DMS 273 (cell line): ENCODE results near the gene PHLPP1.
A peak's percentile ranks its signal among the peaks of the same experiment; 100 is the strongest.
"Not testable (repeated sequence)": the region's sequence is repeated elsewhere in the genome, so short reads cannot be mapped to it uniquely, and the experiment has no call there.

Experiments used
- DNase-seq: peaks from one replicate; lab custom pipeline; 2025; ENCODE audit not compliant: unreplicated experiment; lab: John Stamatoyannopoulos, UW

PHLPP1 gene

DNA sequence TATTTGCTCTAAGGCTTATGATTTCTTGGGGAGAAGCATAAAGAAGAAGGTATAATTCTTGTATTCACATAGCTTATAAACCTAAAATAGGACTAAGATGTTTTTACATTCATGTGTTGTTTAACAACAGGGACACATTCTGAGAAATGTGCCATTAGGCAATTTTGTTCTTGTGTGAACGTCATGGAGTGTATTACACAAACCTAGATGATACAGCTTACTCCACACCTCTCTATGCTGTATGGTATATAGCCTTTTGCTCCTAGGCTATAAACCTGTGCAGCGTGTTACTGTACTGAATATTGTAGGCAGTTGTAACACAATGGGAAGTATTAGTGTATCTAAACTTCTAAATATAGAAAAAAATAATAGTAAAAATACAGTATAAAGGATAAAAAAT is 92.1 kb downstream of the PHLPP1 start:
- no peak for DNase-seq

DNA sequence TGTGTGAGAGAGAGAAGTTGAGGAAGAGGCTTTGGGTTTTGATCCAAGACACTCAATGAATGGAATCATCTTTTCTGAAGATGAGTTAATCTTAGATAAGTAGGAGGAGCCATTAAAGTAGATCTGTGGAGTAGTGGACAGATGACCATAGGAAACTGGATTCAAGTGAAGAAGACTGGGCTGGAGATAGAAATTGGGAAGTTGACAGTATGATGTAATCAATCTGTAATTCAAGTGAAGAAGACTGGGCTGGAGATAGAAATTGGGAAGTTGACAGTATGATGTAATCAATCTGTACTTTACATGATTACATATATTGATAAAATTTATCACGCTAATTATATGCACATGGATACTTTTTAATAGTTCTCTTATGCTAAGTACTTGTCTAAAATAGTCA is 92.8 kb downstream of the PHLPP1 start:
- no peak for DNase-seq

DNA sequence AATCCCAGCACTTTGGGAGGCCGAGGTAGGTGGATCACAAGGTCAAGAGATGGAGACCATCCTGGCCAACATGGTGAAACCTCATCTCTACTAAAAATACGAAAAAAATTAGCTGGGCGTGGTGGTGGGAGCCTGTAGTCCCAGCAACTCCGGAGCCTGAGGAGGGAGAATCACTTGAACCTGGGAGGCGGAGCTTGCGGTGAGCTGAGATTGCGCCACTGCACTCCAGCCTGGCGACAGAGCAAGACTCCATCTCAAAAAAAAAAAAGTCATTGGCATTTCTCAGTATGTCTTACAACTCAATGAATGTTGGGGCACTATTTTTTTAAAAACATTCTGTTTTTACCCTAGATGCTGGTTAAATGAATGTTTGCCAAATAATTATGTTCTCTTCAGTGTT is 94.1 kb downstream of the PHLPP1 start:
- not testable (repeated sequence) for DNase-seq

DNA sequence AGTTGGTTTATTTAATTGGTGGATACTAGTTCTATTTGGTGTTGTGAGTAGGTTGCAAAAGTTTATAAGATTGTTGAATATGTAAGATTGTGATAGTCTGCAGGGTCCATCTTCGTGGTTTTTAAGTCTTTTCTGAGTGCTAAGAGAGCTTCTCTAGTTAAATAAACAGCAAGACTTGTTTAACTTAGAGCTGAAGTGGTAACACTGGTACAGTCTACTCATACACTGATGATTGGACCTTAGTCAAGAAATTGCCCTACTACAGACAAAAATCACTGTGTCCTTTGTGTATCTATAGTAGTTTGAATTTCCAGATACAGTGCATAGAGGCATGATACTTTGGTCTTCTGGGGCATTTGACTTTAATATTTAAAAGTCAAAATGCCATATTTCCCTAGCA is 94.6 kb downstream of the PHLPP1 start:
- DNase-seq, result no peak

DNA sequence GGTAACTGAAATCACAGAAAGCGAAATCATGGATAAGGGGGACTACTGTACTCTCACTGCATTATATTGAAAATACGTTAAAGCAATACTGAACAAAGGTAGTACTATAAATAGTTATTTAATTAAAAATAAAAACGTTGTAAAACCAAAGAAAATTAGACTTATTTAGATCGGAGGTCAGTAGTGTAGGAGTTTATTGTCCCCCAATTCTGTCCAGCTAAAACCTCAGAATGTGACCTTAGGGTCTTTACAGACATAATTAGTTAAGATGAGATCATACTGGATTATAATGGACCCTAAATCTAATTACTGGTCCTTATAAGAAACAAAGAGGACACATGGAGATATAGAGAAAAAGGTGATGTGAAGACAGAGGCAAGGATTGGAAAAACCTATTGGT is 95.3 kb downstream of the PHLPP1 start:
- DNase-seq, result no peak

DNA sequence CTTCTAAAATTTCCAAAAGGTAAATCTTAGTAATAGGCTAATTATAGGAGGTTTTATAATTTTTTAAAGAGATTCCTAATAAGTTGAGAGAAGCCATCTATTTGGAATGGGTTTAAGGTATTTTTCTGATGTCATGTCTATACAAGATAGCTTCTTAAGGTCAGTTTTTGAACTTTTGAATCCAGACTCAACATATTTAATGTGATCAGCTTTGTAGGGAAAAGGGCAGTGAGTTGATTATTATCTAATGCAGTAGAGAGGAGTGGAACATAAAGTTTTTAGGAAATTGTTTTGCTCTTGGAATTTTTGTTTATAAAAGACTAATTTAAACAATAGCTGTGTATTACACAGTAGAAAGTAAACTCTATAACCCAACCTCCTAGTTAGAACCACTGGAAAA is 96.3 kb downstream of the PHLPP1 start:
- no peak for DNase-seq

DNA sequence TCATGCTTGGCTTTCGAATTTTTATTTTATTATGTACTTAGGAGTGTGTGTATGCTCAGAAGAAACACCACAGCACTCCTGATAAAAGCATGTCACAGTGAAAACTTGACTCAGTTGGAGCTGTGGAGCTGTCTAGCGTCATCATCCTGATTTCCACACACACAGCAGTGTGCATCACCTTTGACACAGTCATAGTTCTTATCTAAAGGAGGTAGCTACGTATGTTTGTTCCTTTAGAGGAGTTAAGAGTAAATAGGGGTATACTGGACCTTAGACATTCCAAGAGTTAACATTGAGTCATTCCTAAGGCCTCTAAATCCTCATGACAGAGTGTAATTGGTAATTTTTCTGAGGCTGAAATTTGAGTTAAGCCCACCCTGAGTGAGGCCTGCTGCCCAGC is 96.9 kb downstream of the PHLPP1 start:
- no peak for DNase-seq

DNA sequence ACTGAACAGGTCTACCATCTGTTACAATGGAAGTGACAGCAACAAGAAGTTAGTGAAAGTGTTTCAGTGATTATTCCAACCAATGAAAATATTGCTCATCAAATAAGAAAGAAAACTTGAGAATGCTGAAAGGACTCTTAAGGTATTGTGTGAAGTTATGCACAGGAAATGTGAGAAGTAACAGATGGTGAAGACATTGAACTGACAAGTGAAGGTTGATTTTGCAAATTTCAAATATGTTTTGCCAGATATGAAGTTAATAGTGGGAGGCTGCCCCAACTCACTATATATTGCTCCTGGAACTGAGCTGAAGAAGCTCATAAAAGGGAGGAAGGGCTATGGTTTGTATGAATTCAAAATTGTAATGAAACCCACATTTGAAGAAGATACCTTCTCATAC is 97.5 kb downstream of the PHLPP1 start:
- no peak for DNase-seq

DNA sequence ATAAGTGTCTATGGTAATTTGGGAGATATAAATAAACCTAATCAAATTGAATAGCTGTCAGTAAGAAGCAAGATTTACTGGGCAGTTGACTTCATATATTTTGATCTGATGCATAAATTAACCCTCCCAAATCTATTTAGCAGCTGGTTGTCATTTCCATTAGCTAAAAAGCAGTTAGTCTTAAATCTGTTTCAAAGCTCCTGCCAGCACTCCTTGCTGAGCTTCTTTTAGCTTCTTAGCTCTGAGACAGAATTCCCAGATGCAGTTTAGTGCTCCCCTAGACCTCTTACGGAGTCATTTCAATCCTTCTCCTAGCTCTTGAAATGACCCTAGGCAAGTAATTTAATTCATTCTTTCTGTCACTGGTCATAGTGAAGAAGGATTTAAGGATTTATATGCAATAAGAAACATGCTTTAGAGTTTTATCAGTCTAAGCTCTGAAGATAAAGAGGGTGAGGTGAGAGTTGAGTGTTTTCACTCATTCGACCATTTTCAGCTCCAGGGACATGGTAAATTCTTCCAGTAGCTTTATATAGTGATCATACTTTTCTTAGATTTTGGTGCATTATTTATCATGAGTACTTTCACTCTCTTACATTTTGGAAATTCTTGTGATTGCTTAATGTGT is 98.9 kb downstream of the PHLPP1 start:
- DNase-seq, result peak; percentile 39

DNA sequence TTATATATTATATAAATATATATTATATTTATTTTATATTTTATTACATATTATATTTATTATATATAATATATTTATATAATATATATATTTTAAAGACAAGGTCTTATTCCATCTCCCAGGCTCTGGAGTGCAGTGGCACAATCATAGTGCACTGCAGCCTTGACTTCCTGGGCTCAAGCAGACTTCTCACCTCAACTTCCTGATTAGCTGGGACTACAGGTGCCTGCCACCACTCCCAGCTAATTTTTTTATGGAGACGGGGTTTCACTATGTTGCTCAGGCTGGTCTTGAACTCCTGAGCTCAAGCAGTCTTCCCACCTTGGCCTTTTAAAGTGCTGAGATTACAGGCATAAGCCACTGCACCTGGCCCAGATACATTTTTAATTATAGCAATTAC is 110.0 kb downstream of the PHLPP1 start:
- no peak for DNase-seq

DNA sequence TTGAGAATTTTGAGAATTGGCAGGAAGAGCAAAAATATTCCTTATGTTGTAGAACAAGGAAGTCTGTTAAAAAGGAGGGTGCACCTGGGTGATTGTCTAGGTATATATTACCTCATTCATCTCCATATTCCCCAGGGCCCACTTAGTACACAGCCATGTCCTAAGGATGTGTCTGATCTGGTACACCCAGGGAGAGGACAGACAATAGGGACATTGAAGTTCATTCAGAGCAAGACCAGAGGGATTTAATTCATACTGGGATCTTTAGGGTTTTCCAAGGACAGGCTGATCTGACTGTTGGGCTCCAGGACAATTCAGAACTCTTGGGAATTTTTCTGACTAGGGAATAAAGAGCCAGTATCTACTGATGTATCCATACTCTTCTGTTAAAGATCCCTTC is 112.1 kb downstream of the PHLPP1 start:
- DNase-seq, result no peak

DNA sequence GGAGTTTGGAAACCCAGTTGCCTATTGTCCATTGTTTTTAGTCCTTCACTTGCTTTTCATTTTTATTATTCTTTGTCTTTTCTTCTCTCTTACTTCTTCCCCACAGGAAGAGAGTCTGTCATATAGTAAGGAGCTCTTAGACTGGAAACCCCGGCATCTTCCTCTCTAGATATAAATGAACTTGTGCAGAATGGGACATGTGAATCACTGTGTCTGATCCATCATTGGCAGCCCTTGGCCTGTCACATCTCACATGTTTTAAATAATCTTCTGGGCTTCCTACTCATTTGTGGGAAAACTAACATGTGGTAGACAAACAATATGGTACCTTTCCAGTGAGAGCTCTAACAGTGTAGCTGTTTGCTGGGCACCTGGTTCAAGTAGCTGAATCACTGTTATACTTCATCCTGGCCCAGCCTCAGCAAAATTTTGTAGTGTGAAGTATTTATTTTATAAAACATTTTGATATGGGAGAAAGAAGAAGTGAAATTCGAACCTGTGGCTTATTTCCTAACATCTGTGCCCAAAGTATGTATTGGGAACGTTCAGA is 112.8 kb downstream of the PHLPP1 start:
- no peak for DNase-seq

DNA sequence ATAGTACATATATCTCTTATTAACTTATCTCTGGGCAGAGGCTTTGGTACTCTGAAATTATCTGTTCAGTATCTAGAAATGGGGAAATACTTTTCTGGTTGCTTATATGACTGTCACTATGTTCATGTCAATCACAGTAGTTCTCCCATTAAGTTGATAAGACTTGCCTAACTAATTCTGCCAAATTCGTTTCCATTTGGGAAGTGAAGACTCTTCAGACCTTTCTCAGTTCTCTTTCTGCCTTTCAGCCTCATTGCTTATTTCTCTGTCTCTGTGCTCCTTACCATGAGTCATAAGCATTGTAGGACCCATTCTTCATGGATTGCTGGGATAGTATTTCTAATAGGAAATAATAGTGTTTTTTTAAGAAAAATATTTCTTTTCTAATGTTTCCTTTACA is 113.5 kb downstream of the PHLPP1 start:
- no peak for DNase-seq

DNA sequence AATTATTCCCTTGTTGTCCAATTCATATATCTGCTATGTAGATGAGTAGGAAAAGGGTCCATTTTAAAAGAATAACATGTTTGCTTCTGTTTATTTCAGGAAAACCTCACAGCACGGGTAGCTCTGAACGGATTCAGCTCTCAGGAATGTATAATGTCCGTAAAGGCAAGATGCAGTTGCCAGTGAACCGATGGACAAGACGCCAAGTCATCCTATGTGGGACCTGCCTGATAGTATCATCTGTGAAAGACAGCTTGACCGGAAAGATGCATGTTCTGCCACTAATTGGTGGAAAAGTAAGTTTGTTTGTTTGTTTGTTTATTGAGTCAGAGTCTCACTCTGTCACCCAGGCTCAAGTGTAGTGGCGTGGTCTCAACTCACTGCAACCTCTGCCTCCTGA is 114.6 kb downstream of the PHLPP1 start:
- no peak for DNase-seq

DNA sequence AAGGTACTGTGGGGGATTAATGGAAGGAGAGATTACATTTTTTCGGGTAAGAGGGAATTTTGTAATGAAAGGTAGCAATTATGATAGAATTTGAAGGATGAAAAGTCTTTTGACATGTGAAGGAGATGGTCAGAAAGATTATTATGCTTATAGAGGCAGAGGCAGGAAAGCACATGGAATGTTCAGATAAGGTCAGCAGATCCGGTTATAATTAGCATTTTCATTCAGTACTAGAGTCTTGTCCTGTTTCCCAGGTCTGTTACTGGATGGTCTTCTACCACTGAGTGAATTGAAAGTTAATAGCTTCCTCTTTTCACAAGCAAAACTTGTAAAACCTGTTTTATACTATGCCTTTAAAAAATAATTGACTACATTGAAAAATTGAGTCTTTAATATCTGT is 116.9 kb downstream of the PHLPP1 start:
- no peak for DNase-seq

DNA sequence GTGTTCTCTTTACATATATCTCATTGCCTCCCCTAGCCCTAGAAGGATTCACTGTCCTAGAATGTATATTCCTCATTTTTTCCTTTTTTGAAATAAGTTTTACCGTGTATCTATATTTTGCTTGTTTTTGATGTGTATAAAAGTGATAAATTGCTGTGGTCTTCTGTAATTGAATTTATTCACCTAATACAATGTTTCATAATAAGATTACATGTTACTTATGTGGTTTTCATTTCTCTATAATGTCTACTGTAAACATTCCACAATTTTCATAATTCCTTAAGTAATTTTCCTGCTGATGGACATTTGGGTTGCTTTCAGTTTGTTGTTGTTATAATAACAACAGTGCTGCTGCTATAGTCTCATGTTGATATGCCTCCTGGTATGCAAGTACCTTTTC is 118.2 kb downstream of the PHLPP1 start:
- DNase-seq, result no peak

DNA sequence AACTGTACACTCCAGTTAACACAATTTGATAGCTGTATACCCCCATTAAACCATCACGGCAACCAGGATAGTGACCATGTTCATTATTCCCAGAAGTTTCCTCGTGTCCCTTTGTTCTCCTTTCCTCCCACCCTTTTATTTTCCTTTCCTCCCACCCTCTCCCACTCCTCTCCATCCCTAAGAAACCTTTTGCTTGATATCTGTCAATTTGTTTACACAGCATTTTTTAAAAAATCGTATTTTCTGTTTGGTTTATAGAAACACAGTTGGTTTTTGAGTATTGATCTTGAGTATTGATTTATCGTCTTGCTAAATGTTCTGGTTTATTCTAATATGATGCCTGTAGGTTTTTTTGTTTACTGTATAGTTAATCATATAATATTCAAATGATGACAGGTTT is 119.4 kb downstream of the PHLPP1 start:
- DNase-seq, result no peak

DNA sequence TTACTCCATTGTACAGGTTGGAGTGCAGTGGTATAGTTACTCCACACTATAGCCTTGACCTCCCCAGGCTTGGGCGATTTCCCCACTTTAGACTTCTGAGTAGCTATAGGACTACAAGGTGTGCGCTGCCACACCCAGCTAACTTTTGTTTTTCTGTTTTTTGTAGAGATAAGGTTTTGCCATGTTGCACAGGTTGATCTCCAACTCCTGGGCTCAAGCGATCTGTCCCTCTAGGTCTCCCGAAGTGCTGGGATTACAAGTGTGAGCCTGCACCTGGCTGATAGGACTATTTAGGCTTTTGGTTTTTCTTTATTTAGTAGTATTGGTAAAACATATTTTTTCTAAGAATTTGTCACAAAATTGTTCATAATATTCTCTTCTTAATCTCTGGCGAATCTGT is 121.7 kb downstream of the PHLPP1 start:
- DNase-seq, result no peak

DNA sequence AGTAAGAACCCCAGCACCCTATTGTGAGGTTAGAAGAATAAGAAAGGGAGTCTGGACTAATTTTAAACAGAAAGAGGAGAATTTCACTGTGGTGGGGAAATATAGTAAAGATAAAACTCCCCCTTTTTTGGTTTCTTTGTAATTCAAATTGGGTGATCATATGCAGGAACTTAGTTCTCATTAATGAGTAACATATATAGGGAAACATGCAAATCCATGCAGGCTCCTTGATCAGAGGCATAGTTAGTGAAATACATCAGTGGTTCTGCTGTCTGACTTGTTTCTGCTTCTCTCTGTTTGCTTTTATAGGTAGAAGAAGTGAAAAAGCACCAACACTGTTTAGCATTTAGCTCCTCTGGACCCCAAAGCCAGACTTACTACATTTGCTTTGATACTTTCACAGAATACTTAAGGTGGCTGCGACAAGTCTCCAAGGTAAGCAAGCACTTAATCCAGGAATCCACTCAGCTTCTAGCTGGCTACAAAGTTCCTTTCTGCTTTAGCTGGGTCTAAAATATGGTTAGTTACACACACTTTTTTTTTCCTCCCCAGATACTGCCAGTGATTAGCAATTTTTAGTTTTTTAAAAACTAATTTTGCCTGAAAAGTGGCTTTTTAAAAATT is 123.2 kb downstream of the PHLPP1 start:
- no peak for DNase-seq

DNA sequence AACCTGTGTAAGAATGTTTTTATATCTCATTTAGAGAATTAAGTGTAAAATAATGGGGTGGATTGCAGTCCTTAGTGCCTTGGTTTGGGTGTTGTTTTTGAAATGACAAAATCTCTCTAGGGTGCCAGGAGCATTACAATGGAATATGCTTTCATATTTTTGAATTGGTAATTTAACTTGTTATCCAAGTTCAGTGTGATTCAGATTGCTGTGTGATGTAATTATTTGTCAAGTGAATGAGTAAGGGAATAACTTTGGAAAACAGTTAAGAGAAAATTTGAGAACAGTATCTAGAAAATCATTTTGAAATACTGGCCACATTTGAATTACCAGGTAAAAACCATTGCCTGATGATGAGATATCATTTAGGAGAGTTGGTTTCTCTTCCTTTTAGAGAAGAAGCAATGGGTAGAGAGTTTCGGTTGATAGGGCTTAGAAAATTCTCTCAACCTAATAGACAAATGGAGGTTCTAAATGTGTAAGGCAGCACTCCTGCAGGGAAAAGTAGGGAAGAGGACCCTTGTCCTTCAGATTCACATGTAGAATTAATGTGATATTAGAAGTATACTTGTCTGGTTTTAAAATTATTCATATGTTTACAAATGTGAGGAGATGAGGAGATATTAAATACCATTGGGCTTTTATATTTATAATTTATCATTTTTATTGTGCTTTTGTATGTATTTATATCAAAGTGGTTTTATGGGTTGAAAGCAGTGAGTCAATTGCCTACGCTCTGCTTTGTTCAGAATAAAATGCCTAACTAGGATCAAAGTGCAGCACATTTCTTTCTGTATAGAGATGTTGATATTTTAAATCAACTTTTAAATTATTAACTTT is 124.8 kb downstream of the PHLPP1 start:
- DNase-seq, result no peak

DNA sequence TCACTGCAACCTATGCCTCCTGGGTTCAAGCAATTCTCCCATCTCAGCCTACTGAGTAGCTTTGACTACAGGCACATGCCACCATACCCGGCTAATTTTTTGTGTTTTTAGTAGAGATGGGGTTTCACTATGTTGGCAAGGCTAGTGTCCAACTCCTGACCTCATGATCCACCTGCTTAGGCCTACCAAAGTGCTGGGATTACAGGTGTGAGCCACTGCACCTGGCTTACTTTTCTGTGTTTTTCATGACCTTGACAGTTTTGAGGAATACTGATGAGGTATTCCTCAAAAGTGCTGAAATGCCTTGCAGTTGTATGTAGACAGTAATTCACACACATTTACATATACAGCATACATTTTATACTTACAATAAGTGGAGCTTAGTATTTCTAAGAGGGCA is 126.1 kb downstream of the PHLPP1 start:
- DNase-seq, result no peak

DNA sequence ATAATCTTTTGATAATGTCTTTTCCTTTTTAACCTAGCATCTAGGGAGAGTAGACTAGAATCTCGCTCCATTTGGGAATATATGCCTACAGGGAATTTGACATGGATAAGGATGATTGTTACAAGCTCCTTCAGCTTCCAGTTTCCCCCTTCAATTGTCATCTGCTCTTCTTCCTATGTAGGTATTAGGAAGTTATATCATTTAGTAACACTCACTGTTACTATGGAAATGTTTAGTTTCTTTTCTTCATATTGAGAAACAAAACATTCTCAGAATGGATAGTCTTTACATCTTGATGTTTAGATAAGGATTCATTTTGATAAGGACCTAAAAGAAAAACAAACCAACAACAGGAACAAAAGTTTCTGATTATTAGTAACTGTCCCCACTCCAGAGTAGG is 127.6 kb downstream of the PHLPP1 start:
- DNase-seq, result no peak
